ENCODE results near the gene RTL3. TPM values are rescaled to one million over a fixed set of nuclear protein-coding genes. Genes with fewer than 3 reads are reported as not detected.

The RTL3 gene
- total and polyA plus RNA-seq, 2 experiments from 2014 or later, result not detected

DNA sequence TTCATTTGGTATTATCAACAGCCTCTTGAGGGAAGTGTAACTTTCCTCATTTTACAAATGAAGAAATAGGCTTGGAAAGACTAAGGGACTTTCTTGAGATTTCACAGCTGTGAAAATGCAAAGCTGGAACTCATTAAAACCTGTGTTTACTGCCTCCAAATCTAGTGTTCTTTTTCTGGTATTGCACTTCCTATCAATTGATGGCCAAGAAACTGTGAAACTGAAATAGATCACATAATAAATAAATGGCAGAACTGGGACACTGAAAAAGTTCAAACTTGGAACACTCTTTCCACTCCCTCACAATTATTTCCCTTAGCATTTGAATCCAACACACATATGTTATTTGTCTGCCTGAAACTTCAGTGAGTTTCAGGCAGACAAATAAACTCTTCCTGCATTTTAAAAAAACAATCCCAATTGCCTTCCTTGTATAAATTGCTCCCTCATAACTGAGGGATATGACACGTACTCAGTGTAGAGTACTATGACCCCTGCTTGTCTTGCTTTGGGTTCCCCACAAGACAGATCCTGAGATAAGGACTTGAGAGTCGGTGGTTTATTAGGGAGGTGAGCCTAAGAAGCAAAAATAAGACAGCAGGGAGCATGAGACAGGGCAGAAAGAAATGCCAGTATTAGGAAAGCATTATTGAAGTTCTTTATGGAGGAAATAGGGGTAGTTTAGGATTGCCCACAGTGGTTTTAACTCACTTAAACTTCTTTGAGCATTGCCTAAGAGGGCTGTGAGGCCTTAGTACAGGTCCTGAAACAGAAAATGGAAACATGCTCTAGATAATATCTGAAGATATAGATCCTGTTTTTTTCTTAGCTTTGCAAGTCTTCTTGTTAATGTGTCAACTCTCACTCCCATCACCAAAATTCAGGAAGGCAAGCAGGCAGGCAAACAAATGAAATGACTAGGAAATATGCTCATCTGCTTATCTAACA, 33.9 kb downstream of the RTL3 start:
- ATAC-seq (no peak), DNase-seq (ENCODE audit: low spot score) (no peak)
- Histone ChIP-seq H3K27me3 (ENCODE audit: insufficient read depth) (no peaks in the 10 kb centered on the region), H3K27ac (ENCODE audit: low read depth) (no peak overlapping the region), H3F3A (replicated peaks; ENCODE audit: low read depth) (no peaks in the 10 kb centered on the region), H4K20me1 (replicated peaks; ENCODE audit: insufficient read depth) (no peaks in the 10 kb centered on the region), H3K4me1 (ENCODE audit: insufficient read depth) (no peaks in the 10 kb centered on the region), H3K4me3 (no peak overlapping the region), H3K9me2 (ENCODE audit: insufficient read depth) (no peaks in the 10 kb centered on the region), H3K36me3 (ENCODE audit: insufficient read depth) (no peaks in the 10 kb centered on the region), H2AFZ (no peak overlapping the region), H3K79me2 (replicated peaks; ENCODE audit: insufficient read depth) (no peaks in the 10 kb centered on the region), H3K4me2 (no peak overlapping the region)
- TF ChIP-seq POLR2AphosphoS5 (IDR thresholded peaks at IDR 0.05; ENCODE audit: low read depth), result no peak
- no peak for TF ChIP-seq ZNF114 (CRISPR knock-in tag; IDR thresholded peaks at IDR 0.05)
- TF ChIP-seq, protein P1, sequence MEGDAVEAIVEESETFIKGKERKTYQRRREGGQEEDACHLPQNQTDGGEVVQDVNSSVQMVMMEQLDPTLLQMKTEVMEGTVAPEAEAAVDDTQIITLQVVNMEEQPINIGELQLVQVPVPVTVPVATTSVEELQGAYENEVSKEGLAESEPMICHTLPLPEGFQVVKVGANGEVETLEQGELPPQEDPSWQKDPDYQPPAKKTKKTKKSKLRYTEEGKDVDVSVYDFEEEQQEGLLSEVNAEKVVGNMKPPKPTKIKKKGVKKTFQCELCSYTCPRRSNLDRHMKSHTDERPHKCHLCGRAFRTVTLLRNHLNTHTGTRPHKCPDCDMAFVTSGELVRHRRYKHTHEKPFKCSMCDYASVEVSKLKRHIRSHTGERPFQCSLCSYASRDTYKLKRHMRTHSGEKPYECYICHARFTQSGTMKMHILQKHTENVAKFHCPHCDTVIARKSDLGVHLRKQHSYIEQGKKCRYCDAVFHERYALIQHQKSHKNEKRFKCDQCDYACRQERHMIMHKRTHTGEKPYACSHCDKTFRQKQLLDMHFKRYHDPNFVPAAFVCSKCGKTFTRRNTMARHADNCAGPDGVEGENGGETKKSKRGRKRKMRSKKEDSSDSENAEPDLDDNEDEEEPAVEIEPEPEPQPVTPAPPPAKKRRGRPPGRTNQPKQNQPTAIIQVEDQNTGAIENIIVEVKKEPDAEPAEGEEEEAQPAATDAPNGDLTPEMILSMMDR (conservative IDR thresholded peaks at IDR 0.05; ENCODE audit: low read depth in 2 of 2), result no peak
- TF ChIP-seq REST (IDR thresholded peaks at IDR 0.05; ENCODE audit: unreplicated experiment), result no peak
- no peak for TF ChIP-seq NANOG (IDR thresholded peaks at IDR 0.05; ENCODE audit: borderline replicate concordance)
- no peak for TF ChIP-seq STAT1 (IDR thresholded peaks at IDR 0.05; ENCODE audit: unreplicated experiment)
- no peaks in the 10 kb centered on the region for H3K4me1 Mint-ChIP-seq
- H3K4me3 Mint-ChIP-seq, result no peak overlapping the region
- H3K9me3 Mint-ChIP-seq, result peaks cover under 1% of the 10 kb centered on the region
- no peaks in the 10 kb centered on the region for H3K27me3 Mint-ChIP-seq (ENCODE audit: insufficient read depth, low read depth, poor library complexity)
- no peak overlapping the region for H3K27ac Mint-ChIP-seq
- no peaks in the 10 kb centered on the region for H3K36me3 Mint-ChIP-seq (ENCODE audit: low read depth)

DNA sequence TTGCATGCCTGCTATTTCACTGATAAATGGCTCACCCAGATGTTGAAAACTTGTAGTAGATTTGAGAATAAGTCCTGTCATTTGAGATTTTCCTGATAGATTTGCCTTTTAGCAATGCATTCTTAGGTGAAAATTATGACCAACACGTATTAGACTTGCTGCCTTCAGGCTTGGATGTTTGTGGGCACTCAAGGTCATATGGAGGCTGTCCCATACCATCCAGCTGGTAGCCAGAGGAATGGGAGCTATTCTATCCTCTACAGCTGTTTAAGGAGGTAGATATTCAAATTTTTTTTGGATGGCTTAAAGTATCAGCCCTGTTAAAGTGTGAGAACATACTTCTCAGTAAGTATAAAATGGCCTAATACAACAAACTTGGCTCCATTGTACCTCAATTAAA, 34.7 kb downstream of the RTL3 start:
- Histone ChIP-seq H2AFZ (no peak overlapping the region), H4K20me1 (replicated peaks; ENCODE audit: insufficient read depth) (no peaks in the 10 kb centered on the region), H3F3A (replicated peaks; ENCODE audit: low read depth) (no peaks in the 10 kb centered on the region), H3K4me2 (no peak overlapping the region), H3K4me3 (no peak overlapping the region), H3K9me2 (ENCODE audit: insufficient read depth) (no peaks in the 10 kb centered on the region), H3K27me3 (ENCODE audit: insufficient read depth) (no peaks in the 10 kb centered on the region), H3K36me3 (ENCODE audit: insufficient read depth) (no peaks in the 10 kb centered on the region), H3K4me1 (ENCODE audit: insufficient read depth) (no peaks in the 10 kb centered on the region), H3K79me2 (replicated peaks; ENCODE audit: insufficient read depth) (no peaks in the 10 kb centered on the region), H3K27ac (ENCODE audit: low read depth) (no peak overlapping the region)
- Mint-ChIP-seq H3K27me3 (ENCODE audit: insufficient read depth, low read depth, poor library complexity) (no peaks in the 10 kb centered on the region), H3K27ac (no peak overlapping the region), H3K4me1 (no peaks in the 10 kb centered on the region), H3K36me3 (ENCODE audit: low read depth) (no peaks in the 10 kb centered on the region), H3K4me3 (no peak overlapping the region), H3K9me3 (no peaks in the 10 kb centered on the region)
- DNase-seq (ENCODE audit: low spot score) (no peak), ATAC-seq (no peak)
- TF ChIP-seq CREB1 (CRISPR knock-in tag; IDR thresholded peaks at IDR 0.05; ENCODE audit: low read depth) (no peak), POLR2AphosphoS5 (IDR thresholded peaks at IDR 0.05; ENCODE audit: low read depth) (no peak), ZNF462 (CRISPR knock-in tag; IDR thresholded peaks at IDR 0.05) (no peak)

Measured in GM23338 (cell line).